NCI-H510A (cell line): ENCODE measurements around the gene SCGB3A2.

Source experiments
- DNase-seq: peaks from one replicate; lab custom pipeline; 2025; lab: John Stamatoyannopoulos, UW

SCGB3A2 gene

DNA sequence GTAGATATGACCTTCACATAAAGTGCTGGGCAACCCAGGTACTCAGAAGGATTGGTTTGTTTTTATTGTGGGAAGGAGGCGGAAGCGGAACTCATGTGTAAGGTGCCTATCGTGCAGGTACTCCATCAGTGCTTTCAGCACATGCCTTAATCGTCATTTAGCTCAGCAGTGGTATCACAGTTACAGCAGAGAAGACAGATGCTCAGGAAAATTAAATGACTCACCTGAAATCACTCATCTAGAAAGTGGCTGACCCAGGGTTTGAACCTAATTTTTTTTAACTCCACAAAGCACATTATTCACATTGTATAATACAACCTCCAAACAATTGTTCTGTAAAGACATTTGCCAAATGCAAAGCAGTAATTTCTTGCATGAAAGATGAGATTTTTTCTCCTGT is 25.6 kb downstream of the SCGB3A2 start:
- no peak for DNase-seq

DNA sequence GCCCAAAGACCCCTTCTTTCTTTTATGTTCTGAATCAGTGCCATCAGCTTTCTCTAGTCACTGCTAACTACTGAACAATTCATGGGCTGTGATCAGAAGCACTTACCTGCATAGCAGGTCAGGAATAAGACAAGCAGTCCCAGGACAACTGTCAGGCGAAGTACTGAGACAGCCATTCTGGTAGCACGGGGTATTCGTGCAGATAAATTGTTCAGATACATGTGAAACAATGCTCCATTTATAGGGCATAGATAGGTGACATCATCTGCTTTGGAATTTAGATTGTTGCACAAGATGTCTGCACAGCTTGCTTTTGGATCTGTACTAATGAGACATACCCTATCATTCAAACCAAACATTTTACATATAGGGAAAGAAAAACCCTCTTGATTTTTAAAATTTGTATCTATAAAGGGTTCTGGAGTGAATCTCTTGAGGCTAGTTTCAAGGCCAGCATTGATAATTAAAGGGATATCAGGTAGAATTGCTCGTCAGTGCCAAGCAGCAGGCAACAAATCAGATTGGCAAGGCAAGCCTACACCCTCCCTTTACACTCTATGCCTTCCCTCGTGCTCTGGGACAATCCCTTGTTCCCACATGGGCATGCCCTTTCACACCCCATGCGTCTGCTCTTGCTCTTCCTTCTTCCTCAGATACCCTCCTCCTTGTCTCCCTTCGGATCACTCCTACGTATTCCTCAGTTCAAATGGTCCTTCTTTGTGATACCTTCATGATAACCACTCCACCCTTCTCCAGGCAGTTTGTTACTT is 28.0 kb downstream of the SCGB3A2 start, which contains the start of gene C5orf46:
C5orf46 (minus strand) TSS at position 213 of the 770 bp plus-strand sequence; CDS start at position 176, 37 bp downstream.
- no peak for DNase-seq

GRCh38 chr5:147911427-147911826 is 32.9 kb downstream of the SCGB3A2 start:
- DNase-seq: no peak

GRCh38 chr5:147912011-147912410 is 33.5 kb downstream of the SCGB3A2 start:
- DNase-seq: no peak

DNA sequence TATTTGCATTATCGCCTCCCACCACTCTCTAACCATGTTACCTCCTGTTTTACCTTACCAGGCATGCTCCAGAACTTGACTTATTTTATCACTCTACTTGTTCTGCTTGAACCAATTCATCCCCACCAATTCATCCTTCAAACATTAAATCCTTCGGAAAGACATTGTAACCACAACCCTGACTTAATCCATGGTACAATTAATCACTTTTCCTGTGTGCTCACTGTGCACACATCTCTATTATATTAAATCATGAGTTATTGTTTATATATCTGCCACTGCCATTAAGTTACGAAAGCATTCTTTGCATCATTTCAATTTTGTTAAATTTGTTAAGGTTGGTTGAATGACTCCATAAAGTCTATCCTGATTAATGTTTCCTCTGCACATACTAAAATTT is 35.3 kb downstream of the SCGB3A2 start:
- DNase-seq: no peak

DNA sequence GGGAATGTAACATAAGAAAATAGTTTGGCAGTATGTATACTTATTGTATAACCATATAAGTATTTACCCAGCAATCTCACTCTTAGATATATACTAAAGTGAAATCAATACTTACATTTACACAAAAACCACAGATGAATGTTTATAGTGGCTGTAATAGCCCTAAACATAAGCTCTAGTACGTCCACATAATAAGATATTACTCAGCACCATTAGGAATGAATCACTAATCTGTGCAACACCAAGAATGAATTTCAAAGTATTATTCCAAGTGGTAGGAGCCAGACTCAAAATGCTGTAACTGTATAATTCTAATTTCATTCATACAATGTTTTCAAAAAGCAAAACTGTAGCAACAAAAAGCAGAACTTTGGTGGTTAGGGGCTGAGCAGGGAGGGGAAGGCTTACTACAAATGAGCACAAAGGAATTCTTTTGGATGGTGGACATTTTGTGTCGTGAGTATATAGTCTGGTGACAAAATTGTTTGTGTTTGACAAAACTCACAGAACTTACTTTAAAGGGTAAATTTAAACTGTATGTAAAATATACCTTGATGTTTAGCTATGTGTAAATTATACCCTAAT is 39.7 kb downstream of the SCGB3A2 start:
- DNase-seq: no peak

DNA sequence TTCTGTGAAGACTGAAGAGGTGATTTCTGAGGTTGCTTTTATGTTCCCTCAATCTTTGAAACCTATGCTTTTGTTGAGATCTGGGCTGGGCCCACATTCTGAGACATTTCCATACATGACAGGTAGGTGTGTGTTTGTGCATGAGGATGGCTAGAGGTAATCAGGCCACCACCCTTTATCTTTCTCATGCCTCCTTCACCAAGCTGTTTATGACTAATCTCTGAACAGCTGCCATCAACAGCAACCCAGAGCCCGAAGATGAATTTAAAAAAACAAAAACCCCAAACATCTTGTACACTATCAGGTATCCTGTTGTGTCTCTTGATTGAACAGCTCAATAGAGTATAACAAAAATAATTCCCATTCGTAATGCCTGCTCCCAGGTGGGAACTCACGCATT is 40.4 kb downstream of the SCGB3A2 start:
- no peak for DNase-seq

- DNase-seq: no peak
These were observed 42.0 kb downstream of the SCGB3A2 start for GRCh38 chr5:147920420-147921030.

- no peak for DNase-seq
These were observed 42.6 kb downstream of the SCGB3A2 start for GRCh38 chr5:147921136-147921535.

- no peak for DNase-seq
These were observed 46.5 kb downstream of the SCGB3A2 start for GRCh38 chr5:147925020-147925419.

- no peak for DNase-seq
These were observed 49.4 kb downstream of the SCGB3A2 start for GRCh38 chr5:147927901-147928300.

- DNase-seq: no peak
These were observed 52.3 kb downstream of the SCGB3A2 start for GRCh38 chr5:147930769-147931168.
